OCI-LY7 (cell line): ENCODE measurements around the gene PPIP5K2. TPM values are rescaled to one million over a fixed set of nuclear protein-coding genes. Genes with fewer than 3 reads are reported as not detected.

Experiments used
- BruUV-seq: library from RNA; stranded (reverse); fragments of 400-500 nt; replicated peaks from 2 replicates; lab custom pipeline; 2021; lab: Mats Ljungman, UMichigan
- CTCF ChIA-PET: fragments of 300-600 bp; sonication (Branson Sonifier 250); formaldehyde crosslinking; loops from one replicate; lab custom pipeline; 2022; ENCODE audit warnings: antibody characterized with exemption; ENCODE audit not compliant: unreplicated experiment; lab: Charles Lee
- POLR2A ChIA-PET: fragments of 300-600 bp; sonication (Branson Sonifier 250); formaldehyde crosslinking; loops from one replicate; lab custom pipeline; 2022; ENCODE audit warnings: antibody characterized with exemption; lab: Charles Lee
- DNase-seq: peaks from one replicate; pipeline ENCODE4 v3.0.0-alpha.2; 2015; ENCODE audit warnings: low spot score
- H2AFZ ChIP-seq: fragments of 200-600 bp; sonication (generic), shearing (Covaris generic); 2 replicates; pipeline ENCODE4 v1.6.1; 2014; ENCODE audit warnings: mild to moderate bottlenecking, antibody characterized with exemption, low read length, moderate library complexity
- H3K27ac ChIP-seq: fragments of 200-600 bp; sonication (generic); 2 replicates; pipeline ENCODE4 v1.5.1; 2014; ENCODE audit warnings: mixed run types, low read depth, mild to moderate bottlenecking, moderate library complexity, low read length, inconsistent platforms; ENCODE audit not compliant: poor library complexity, severe bottlenecking
- H3K36me3 ChIP-seq: fragments of 200-600 bp; sonication (generic); 2 replicates; pipeline ENCODE4 v1.6.1; 2014; ENCODE audit warnings: mild to moderate bottlenecking, antibody characterized with exemption, low read length, moderate library complexity, mixed read lengths; ENCODE audit not compliant: insufficient read depth
- H3K4me1 ChIP-seq: fragments of 200-600 bp; sonication (generic); 2 replicates; pipeline ENCODE4 v1.5.1; 2014; ENCODE audit warnings: mild to moderate bottlenecking, low read length; ENCODE audit not compliant: insufficient read depth, poor library complexity, severe bottlenecking
- H3K4me2 ChIP-seq: fragments of 200-600 bp; sonication (generic); 2 replicates; pipeline ENCODE4 v1.6.1; 2014; ENCODE audit warnings: mild to moderate bottlenecking, low read length
- H3K4me3 ChIP-seq: fragments of 200-600 bp; sonication (generic); 2 replicates; pipeline ENCODE4 v1.5.1; 2014; ENCODE audit warnings: mild to moderate bottlenecking, low read depth, low read length; ENCODE audit not compliant: poor library complexity, severe bottlenecking
- H3K79me2 ChIP-seq: fragments of 200-600 bp; sonication (generic); 2 replicates; pipeline ENCODE4 v1.6.1; 2016; ENCODE audit warnings: low read depth, mild to moderate bottlenecking, low read length, moderate library complexity, mixed read lengths; ENCODE audit not compliant: insufficient read depth
- H3K9me2 ChIP-seq: fragments of 200-600 bp; sonication (generic); 2 replicates; pipeline ENCODE4 v1.6.1; 2016; ENCODE audit warnings: mild to moderate bottlenecking, low read length, mixed read lengths; ENCODE audit not compliant: insufficient read depth
- H3K9me3 ChIP-seq: fragments of 200-600 bp; sonication (generic); 2 replicates; pipeline ENCODE4 v1.6.1; 2014; ENCODE audit warnings: mild to moderate bottlenecking, mixed run types, low read length, mixed read lengths
- H4K20me1 ChIP-seq: fragments of 200-600 bp; sonication (generic); 2 replicates; pipeline ENCODE4 v1.6.1; 2014; ENCODE audit warnings: mild to moderate bottlenecking, antibody characterized with exemption, low read length, moderate library complexity, mixed read lengths; ENCODE audit not compliant: insufficient read depth
- CTCF ChIP-seq: fragments of 200-600 bp; sonication (generic); conservative IDR thresholded peaks from 2 replicates; pipeline ENCODE4 v1.5.1; 2014; ENCODE audit warnings: mild to moderate bottlenecking, antibody characterized with exemption, low read length, moderate library complexity, mixed read lengths
- EZH2phosphoT487 ChIP-seq: fragments of 200-600 bp; sonication (generic); IDR thresholded peaks from 2 replicates; pipeline ENCODE4 v1.6.1; 2018; ENCODE audit warnings: low read depth, borderline replicate concordance, mild to moderate bottlenecking, mixed run types, antibody characterized with exemption, low read length, moderate library complexity, mixed read lengths
- intact Hi-C: fragments of 100-400 bp; cut with micrococcal nuclease; formaldehyde crosslinking; loops from one replicate; pipeline ENCODE4 v1.10.0; 2022; ENCODE audit not compliant: unreplicated experiment
- total RNA-seq, 2 experiments: library from RNA; depleted of rRNA in 1 of 2; stranded (reverse); fragments of >200 nt in 1 of 2; shearing (Covaris generic) in 1 of 2; gene quantifications; 2 replicates each; pipeline ENCODE4 v1.2.3, GENCODE V29; 2014 to 2022

The PPIP5K2 gene
- total RNA-seq, 2 experiments from 2014 or later = 45.5 to 80.0 TPM

GRCh38 chr5:103211576-103212561 lies 91.8 kb downstream of the PPIP5K2 start:
- H3K27ac ChIP-seq = no peak overlapping the region
- H3K4me1 ChIP-seq = no peaks in the 10 kb centered on the region
- H3K79me2 ChIP-seq = no peaks in the 10 kb centered on the region
- H2AFZ ChIP-seq = no peak overlapping the region
- ChIA-PET CTCF (no interaction called here), POLR2A (interaction anchor here (0.6 to 1.5 kb wide), 3 partner anchors 9 to 51 kb away, joined by 4 to 5 read pairs (median 4); no protein-coding TSS in a partner anchor)
- no peak overlapping the region for H3K4me2 ChIP-seq
- H3K9me2 ChIP-seq = no peaks in the 10 kb centered on the region
- TF ChIP-seq EZH2phosphoT487 = no peak
- no peak for TF ChIP-seq CTCF
- BruUV-seq = no TSS peak
- intact Hi-C loops = no loop called here
- no peak for DNase-seq
- H3K4me3 ChIP-seq = no peak overlapping the region
- peaks cover under 1% of the 10 kb centered on the region; the same call in 1 of the 2 replicates for H3K36me3 ChIP-seq
- H4K20me1 ChIP-seq = no peaks in the 10 kb centered on the region
- no peaks in the 10 kb centered on the region for H3K9me3 ChIP-seq

GRCh38 chr5:103216137-103216536 lies 96.0 kb downstream of the PPIP5K2 start:
- POLR2A ChIA-PET = interaction anchor here (0.6 to 1.5 kb wide), 4 partner anchors 12 to 68 kb away, joined by 3 to 4 read pairs (median 4); no protein-coding TSS in a partner anchor
- no peaks in the 10 kb centered on the region for H3K9me3 ChIP-seq
- no peak overlapping the region for H3K27ac ChIP-seq
- no peak overlapping the region for H3K4me2 ChIP-seq
- H3K36me3 ChIP-seq = no peaks in the 10 kb centered on the region
- H3K79me2 ChIP-seq = no peaks in the 10 kb centered on the region
- intact Hi-C loops = no loop called here
- CTCF ChIA-PET = no interaction called here
- H3K9me2 ChIP-seq = no peaks in the 10 kb centered on the region
- TF ChIP-seq EZH2phosphoT487 = no peak
- no peak for TF ChIP-seq CTCF
- no peak for DNase-seq
- no peaks in the 10 kb centered on the region for H3K4me1 ChIP-seq
- H3K4me3 ChIP-seq = no peak overlapping the region
- BruUV-seq = no TSS peak
- H2AFZ ChIP-seq = no peak overlapping the region
- no peaks in the 10 kb centered on the region for H4K20me1 ChIP-seq
